Thoracic aorta (tissue), 2 donors: ENCODE results near the gene NTNG2. TPM values are rescaled to one million over a fixed set of nuclear protein-coding genes. Genes with fewer than 3 reads are reported as not detected.

Source experiments
- ATAC-seq: fragments of 150-250 bp; one replicate; pipeline ENCODE4 v1.8.0; 2017; ENCODE audit warnings: low read depth; ENCODE audit not compliant: insufficient number of reproducible peaks, low FRiP score
- DNase-seq: peaks from one replicate; pipeline ENCODE4 v3.0.0-alpha.2; 2020; ENCODE audit warnings: low spot score
- H3K27ac ChIP-seq, 2 donors: fragments of 200-600 bp; sonication (generic); 1 replicate in 1 of 2; 2 replicates in 1 of 2; pipeline ENCODE4 v1.5.1; 2016; ENCODE audit warnings: mild to moderate bottlenecking in 2 of 2, moderate library complexity in 2 of 2
- H3K27me3 ChIP-seq: fragments of 200-600 bp; sonication (generic); replicated peaks from 2 replicates; pipeline ENCODE4 v1.6.0; 2016; ENCODE audit warnings: mild to moderate bottlenecking; ENCODE audit not compliant: insufficient read depth
- H3K36me3 ChIP-seq: fragments of 200-600 bp; sonication (generic); one replicate; pipeline ENCODE4 v1.5.1; 2016
- H3K4me1 ChIP-seq, 2 donors: fragments of 200-600 bp; sonication (generic); 1 replicate in 1 of 2; 2 replicates in 1 of 2; pipeline versions ENCODE4 v1.5.1 to v1.6.0; 2016; ENCODE audit warnings: low read depth in 2 of 2, mild to moderate bottlenecking in 1 of 2; ENCODE audit not compliant: control insufficient read depth in 1 of 2
- H3K4me3 ChIP-seq: fragments of 200-600 bp; sonication (generic); 2 replicates; pipeline ENCODE4 v1.5.1; 2016; ENCODE audit warnings: mild to moderate bottlenecking
- H3K9me3 ChIP-seq: fragments of 200-600 bp; sonication (generic); 2 replicates; pipeline ENCODE4 v1.5.1; 2016
- total RNA-seq, 2 donors: library from RNA; depleted of rRNA; stranded (reverse); fragments of >200 nt; gene quantifications; one replicate each; pipeline versions ENCODE4 v1.1.0 to v1.2.3, GENCODE V29; 2016
- TF ChIP-seq, protein P1 (sequence below): fragments of 200-600 bp; sonication (generic); IDR thresholded peaks from one replicate; pipeline ENCODE4 v1.5.1; 2019; ENCODE audit warnings: antibody characterized with exemption

NTNG2 gene
- total RNA-seq, 2 donors from 2014 or later, result 1.2 to 2.0 TPM

DNA sequence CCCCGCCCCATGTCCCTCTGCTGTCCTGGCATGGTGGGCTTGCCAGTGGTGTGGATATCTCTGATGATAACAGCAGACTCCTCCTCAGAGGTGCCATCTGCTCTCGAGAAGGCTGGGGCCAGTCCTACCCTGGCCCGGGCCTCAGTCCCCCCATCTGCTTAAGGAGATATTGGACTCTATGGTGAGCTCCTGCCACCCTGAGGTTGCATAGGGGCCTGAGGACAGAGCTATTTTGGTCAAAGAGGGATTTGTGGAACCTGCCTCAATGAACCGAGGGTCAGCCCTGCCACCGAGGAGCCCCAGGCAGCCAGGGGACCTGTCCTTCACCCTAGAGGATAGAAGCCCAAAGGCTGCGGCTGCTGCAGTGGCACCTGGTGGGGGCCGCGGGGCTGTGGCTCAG, 32.6 kb downstream of the NTNG2 start:
- DNase-seq (no peak), ATAC-seq (no peak)
- Histone ChIP-seq H3K9me3 (no peaks in the 10 kb centered on the region), H3K27me3 (no peaks in the 10 kb centered on the region), H3K27ac (no peak overlapping the region), H3K4me3 (no peak overlapping the region), H3K4me1 (no peaks in the 10 kb centered on the region), H3K36me3 (no peaks in the 10 kb centered on the region)
- TF ChIP-seq, protein P1, sequence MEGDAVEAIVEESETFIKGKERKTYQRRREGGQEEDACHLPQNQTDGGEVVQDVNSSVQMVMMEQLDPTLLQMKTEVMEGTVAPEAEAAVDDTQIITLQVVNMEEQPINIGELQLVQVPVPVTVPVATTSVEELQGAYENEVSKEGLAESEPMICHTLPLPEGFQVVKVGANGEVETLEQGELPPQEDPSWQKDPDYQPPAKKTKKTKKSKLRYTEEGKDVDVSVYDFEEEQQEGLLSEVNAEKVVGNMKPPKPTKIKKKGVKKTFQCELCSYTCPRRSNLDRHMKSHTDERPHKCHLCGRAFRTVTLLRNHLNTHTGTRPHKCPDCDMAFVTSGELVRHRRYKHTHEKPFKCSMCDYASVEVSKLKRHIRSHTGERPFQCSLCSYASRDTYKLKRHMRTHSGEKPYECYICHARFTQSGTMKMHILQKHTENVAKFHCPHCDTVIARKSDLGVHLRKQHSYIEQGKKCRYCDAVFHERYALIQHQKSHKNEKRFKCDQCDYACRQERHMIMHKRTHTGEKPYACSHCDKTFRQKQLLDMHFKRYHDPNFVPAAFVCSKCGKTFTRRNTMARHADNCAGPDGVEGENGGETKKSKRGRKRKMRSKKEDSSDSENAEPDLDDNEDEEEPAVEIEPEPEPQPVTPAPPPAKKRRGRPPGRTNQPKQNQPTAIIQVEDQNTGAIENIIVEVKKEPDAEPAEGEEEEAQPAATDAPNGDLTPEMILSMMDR, result no peak

DNA sequence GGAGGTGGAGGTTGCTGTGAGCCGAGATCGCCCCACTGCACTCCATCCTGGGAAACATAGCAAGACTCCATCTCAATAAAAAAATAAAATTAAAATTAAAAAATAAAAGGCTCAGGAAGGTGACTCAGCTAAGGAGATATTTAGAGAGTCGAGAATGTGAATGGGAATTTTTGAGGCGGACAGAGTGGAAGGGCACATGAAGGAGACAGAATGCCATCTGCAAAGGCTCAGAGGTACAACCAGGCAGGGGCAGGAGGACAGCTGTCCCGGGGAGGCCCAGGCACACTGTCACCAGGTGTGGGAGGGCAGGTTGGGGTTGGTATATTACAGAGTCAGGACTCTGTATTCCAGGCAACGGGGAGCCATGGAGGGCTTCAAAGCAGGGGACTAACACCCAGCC, 35.5 kb downstream of the NTNG2 start:
- no peak overlapping the region for H3K4me3 ChIP-seq
- TF ChIP-seq, protein P1, result no peak
- H3K27me3 ChIP-seq, result no peaks in the 10 kb centered on the region
- no peak for DNase-seq
- H3K36me3 ChIP-seq, result no peaks in the 10 kb centered on the region
- no peak overlapping the region for H3K27ac ChIP-seq
- ATAC-seq, result no peak
- H3K4me1 ChIP-seq, result no peaks in the 10 kb centered on the region
- H3K9me3 ChIP-seq, result no peaks in the 10 kb centered on the region

DNA sequence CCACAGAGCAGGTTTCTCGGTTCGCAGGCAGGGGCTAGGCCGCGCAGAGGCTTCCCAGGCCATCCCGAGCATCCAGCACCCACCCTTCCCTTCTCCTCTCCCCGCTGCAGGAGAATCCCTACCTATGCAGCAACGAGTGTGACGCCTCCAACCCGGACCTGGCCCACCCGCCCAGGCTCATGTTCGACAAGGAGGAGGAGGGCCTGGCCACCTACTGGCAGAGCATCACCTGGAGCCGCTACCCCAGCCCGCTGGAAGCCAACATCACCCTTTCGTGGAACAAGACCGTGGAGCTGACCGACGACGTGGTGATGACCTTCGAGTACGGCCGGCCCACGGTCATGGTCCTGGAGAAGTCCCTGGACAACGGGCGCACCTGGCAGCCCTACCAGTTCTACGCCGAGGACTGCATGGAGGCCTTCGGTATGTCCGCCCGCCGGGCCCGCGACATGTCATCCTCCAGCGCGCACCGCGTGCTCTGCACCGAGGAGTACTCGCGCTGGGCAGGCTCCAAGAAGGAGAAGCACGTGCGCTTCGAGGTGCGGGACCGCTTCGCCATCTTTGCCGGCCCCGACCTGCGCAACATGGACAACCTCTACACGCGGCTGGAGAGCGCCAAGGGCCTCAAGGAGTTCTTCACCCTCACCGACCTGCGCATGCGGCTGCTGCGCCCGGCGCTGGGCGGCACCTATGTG, 36.1 kb downstream of the NTNG2 start:
- no peak overlapping the region for H3K27ac ChIP-seq
- H3K4me3 ChIP-seq, result no peak overlapping the region
- DNase-seq (no peak), ATAC-seq (no peak)
- no peaks in the 10 kb centered on the region for H3K9me3 ChIP-seq
- no peaks in the 10 kb centered on the region for H3K36me3 ChIP-seq
- no peaks in the 10 kb centered on the region for H3K27me3 ChIP-seq
- H3K4me1 ChIP-seq, result no peaks in the 10 kb centered on the region
- TF ChIP-seq, protein P1, result no peak

DNA sequence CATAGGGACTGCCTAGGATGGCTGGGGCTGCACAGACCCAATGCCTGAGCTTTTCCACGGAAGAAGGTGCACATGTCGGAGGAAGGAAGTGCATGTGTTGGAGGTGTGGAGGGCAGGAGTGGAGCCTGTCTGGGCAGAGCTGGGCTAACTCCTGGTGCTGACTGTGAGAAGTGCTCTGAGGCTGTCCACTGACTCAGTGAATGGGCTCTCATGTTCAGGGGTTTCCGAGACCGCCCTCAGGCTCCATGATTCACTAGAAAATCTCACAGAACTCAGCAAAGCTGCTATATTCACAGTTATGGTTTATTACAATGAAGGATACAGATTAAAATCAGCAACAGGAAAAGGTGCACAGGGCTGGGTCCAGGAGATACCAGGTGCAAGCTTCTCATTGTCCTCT, 37.2 kb downstream of the NTNG2 start:
- H3K9me3 ChIP-seq, result no peaks in the 10 kb centered on the region
- H3K36me3 ChIP-seq, result no peaks in the 10 kb centered on the region
- H3K27me3 ChIP-seq, result no peaks in the 10 kb centered on the region
- H3K27ac ChIP-seq, result no peak overlapping the region
- ATAC-seq (no peak), DNase-seq (no peak)
- no peaks in the 10 kb centered on the region for H3K4me1 ChIP-seq
- no peak overlapping the region for H3K4me3 ChIP-seq
- TF ChIP-seq, protein P1, result no peak

DNA sequence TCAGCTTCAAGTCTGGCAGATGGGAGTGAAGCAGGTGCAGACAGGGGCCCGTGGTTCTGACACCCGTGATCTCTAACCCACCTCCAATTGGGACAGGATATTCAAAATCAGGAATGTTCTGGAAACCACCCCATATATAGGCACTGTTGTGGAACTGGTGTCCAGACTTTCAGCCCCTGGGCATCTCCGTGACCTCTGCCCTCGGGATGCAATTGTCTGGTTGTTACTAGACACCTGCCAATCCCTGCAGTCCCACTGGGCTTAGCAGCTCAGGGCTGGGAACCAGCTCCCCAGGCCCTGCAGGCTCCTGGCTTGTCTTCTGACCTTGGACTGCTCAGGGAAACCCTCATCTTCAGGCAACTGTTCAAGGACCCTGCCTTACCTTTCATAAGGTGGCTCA, 38.8 kb downstream of the NTNG2 start:
- Histone ChIP-seq H3K36me3 (no peaks in the 10 kb centered on the region), H3K9me3 (no peaks in the 10 kb centered on the region), H3K4me1 (no peaks in the 10 kb centered on the region), H3K27me3 (no peaks in the 10 kb centered on the region), H3K4me3 (no peak overlapping the region), H3K27ac (no peak overlapping the region)
- DNase-seq (no peak), ATAC-seq (no peak)
- TF ChIP-seq, protein P1, result no peak
